ENCODE measurements around the gene ARL14. TPM values are rescaled to one million over a fixed set of nuclear protein-coding genes. Genes with fewer than 3 reads are reported as not detected.
A peak's percentile ranks its signal among the peaks of the same experiment; 100 is the strongest.

ARL14 gene
- total RNA-seq (2021): not detected in 3 replicates
- Bru-seq, nascent RNA: not detected
- long read RNA-seq, experiment 1: 0 reads
- long read RNA-seq, experiment 2: 0 reads
- long read RNA-seq, experiment 3: 0 reads

DNA sequence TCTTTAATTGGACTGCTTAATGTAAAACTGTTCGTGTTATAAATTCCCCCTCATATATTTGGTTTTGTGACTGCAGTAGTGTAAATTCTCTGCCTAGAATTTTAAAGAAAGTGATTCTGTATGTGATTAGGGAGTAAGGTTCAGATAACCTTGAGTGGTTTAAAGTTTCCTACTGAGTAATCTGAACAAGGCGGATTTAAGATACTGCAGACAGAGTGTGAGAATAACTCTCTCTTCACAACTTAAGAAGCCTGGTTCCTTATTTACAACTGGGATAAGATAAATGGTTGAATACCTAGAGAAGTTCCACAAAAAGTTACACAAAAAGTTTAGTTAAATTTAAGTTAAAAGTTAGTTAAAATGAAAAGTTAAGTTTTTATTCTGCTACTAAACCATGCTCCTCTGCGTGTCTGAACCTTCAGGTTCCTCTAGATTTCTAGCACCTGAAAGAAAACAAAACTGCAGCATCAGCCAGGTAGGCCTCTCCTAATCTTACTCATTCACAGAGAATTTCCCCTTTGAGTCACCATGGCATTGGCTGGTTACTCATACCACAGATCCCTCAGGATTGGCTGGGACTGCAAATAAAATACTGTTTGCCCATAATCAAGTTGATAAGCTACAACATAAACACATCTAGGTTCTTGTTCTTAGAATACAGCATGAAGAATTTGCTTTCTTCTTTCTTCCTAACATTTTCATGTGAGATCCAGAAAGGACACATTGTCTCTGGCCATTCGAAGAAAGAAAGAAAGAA lies at the start of gene ARL14:
TSS of gene ARL14 (plus strand) at position 614 of the 757 bp plus-strand sequence. CDS start 187 bp downstream, outside the sequence.
- ChIA-PET CTCF (no interaction called here), POLR2A (no interaction called here)
- TF ChIP-seq TEAD1 (CRISPR knock-in tag; IDR thresholded peaks at IDR 0.05) (no peak), FOXP1 (CRISPR knock-in tag; IDR thresholded peaks at IDR 0.05; ENCODE audit: borderline replicate concordance) (no peak), SMAD4 (CRISPR knock-in tag; IDR thresholded peaks at IDR 0.05) (no peak), MYBL2 (CRISPR knock-in tag; IDR thresholded peaks at IDR 0.05) (no peak), IRF2 (CRISPR knock-in tag; IDR thresholded peaks at IDR 0.05; ENCODE audit: borderline replicate concordance, low read depth) (no peak)
- TF ChIP-seq, protein P1, sequence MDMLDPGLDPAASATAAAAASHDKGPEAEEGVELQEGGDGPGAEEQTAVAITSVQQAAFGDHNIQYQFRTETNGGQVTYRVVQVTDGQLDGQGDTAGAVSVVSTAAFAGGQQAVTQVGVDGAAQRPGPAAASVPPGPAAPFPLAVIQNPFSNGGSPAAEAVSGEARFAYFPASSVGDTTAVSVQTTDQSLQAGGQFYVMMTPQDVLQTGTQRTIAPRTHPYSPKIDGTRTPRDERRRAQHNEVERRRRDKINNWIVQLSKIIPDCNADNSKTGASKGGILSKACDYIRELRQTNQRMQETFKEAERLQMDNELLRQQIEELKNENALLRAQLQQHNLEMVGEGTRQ (CRISPR knock-in tag; IDR thresholded peaks at IDR 0.05): no peak
- TF ChIP-seq, protein P2, sequence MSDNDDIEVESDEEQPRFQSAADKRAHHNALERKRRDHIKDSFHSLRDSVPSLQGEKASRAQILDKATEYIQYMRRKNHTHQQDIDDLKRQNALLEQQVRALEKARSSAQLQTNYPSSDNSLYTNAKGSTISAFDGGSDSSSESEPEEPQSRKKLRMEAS (CRISPR knock-in tag; IDR thresholded peaks at IDR 0.05): no peak
- TF ChIP-seq, protein P3, sequence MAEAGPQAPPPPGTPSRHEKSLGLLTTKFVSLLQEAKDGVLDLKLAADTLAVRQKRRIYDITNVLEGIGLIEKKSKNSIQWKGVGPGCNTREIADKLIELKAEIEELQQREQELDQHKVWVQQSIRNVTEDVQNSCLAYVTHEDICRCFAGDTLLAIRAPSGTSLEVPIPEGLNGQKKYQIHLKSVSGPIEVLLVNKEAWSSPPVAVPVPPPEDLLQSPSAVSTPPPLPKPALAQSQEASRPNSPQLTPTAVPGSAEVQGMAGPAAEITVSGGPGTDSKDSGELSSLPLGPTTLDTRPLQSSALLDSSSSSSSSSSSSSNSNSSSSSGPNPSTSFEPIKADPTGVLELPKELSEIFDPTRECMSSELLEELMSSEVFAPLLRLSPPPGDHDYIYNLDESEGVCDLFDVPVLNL (CRISPR knock-in tag; IDR thresholded peaks at IDR 0.05; ENCODE audit: borderline replicate concordance, low read depth): no peak
- no peaks in the 10 kb centered on the region for H3K27me3 Mint-ChIP-seq (ENCODE audit: low read depth)
- H3K4me3 Mint-ChIP-seq: no peak within 1 kb of the TSS
- H3K36me3 Mint-ChIP-seq: no peaks in the 10 kb centered on the region
- DNase-seq (ENCODE audit: low spot score) (no peak), ATAC-seq (0 out of 2 replicates have a peak, but pooled peaks have one; percentile 27)
- no peaks in the 10 kb centered on the region for H3K9me3 Mint-ChIP-seq
- H3K4me1 Mint-ChIP-seq: peaks cover 28% of the 10 kb centered on the region
- no peak within 1 kb of the TSS for H3K27ac Mint-ChIP-seq

DNA sequence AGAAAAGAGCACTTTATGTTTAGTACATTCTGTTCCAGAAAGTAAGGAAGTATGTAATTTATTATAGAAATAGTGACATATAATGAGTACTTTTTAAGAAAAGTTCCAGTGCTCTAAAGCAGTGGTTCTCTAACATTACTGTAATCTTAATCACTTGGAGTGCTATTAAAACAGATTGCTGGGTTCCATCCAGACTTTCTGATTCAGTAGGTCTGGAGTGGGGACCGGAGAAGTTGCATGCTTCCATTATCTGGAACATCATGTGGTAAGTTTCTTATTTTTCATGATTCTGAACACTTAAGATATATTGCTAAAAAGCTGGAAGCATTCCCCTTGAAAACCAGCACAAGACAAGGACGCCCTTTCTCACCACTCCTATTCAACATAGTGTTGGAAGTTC lies 47.5 kb upstream of the ARL14 start:
- no peak for ATAC-seq
- Mint-ChIP-seq H3K4me3 (no peak overlapping the region), H3K4me1 (peaks cover 8% of the 10 kb centered on the region), H3K9me3 (no peaks in the 10 kb centered on the region), H3K36me3 (no peaks in the 10 kb centered on the region), H3K27me3 (ENCODE audit: low read depth) (no peaks in the 10 kb centered on the region), H3K27ac (no peak overlapping the region)
- TF ChIP-seq TP53 (CRISPR knock-in tag; IDR thresholded peaks at IDR 0.05) (no peak), ETV6 (CRISPR knock-in tag; IDR thresholded peaks at IDR 0.05) (no peak)
- ChIA-PET CTCF (no interaction called here), POLR2A (no interaction called here)
- DNase-seq (ENCODE audit: low spot score): no peak

DNA sequence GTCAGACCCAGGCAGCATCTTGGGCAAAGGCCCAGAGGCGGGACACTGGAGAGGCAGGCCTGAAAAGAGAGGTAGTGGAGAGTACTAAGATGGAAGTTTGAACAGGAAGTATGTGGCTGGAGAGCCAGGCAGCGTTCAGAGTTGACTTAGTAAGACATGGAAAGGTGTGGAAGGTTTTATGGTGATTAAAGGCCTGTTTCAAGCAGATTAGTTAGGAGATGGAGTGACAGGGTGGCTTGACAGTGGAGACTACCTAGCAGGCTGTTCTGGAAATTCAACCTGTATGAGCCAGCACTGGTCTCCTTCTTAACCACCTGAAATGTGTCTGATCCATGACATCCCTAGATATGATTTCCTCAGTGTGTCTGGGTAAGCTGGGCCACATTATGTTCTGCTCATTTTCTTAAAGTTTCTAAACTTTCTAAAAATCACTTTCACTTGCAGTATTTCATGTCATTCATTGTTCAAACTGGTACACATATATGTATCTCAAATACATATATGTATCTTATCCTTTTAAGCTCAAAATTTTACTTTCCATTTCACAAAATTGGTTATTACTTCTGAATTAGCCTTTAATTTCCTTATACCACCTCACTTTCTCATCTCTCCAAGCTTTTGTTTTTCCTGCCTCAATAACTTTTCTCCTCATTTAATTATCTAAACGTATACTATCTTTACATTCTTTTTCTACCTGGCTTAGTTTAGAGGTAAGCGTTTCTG lies 43.4 kb upstream of the ARL14 start:
- H3K4me3 Mint-ChIP-seq: no peak overlapping the region
- H3K4me1 Mint-ChIP-seq: peaks cover 5% of the 10 kb centered on the region; the same call in 1 of the 2 replicates
- TF ChIP-seq ZNF219 (CRISPR knock-in tag; IDR thresholded peaks at IDR 0.05; ENCODE audit: borderline replicate concordance) (no peak), ZNF671 (CRISPR knock-in tag; IDR thresholded peaks at IDR 0.05) (no peak), NR2C2 (CRISPR knock-in tag; IDR thresholded peaks at IDR 0.05) (no peak)
- TF ChIP-seq, protein P4, sequence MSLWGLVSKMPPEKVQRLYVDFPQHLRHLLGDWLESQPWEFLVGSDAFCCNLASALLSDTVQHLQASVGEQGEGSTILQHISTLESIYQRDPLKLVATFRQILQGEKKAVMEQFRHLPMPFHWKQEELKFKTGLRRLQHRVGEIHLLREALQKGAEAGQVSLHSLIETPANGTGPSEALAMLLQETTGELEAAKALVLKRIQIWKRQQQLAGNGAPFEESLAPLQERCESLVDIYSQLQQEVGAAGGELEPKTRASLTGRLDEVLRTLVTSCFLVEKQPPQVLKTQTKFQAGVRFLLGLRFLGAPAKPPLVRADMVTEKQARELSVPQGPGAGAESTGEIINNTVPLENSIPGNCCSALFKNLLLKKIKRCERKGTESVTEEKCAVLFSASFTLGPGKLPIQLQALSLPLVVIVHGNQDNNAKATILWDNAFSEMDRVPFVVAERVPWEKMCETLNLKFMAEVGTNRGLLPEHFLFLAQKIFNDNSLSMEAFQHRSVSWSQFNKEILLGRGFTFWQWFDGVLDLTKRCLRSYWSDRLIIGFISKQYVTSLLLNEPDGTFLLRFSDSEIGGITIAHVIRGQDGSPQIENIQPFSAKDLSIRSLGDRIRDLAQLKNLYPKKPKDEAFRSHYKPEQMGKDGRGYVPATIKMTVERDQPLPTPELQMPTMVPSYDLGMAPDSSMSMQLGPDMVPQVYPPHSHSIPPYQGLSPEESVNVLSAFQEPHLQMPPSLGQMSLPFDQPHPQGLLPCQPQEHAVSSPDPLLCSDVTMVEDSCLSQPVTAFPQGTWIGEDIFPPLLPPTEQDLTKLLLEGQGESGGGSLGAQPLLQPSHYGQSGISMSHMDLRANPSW (CRISPR knock-in tag; conservative IDR thresholded peaks at IDR 0.05; ENCODE audit: low read depth): no peak
- TF ChIP-seq, protein P5, sequence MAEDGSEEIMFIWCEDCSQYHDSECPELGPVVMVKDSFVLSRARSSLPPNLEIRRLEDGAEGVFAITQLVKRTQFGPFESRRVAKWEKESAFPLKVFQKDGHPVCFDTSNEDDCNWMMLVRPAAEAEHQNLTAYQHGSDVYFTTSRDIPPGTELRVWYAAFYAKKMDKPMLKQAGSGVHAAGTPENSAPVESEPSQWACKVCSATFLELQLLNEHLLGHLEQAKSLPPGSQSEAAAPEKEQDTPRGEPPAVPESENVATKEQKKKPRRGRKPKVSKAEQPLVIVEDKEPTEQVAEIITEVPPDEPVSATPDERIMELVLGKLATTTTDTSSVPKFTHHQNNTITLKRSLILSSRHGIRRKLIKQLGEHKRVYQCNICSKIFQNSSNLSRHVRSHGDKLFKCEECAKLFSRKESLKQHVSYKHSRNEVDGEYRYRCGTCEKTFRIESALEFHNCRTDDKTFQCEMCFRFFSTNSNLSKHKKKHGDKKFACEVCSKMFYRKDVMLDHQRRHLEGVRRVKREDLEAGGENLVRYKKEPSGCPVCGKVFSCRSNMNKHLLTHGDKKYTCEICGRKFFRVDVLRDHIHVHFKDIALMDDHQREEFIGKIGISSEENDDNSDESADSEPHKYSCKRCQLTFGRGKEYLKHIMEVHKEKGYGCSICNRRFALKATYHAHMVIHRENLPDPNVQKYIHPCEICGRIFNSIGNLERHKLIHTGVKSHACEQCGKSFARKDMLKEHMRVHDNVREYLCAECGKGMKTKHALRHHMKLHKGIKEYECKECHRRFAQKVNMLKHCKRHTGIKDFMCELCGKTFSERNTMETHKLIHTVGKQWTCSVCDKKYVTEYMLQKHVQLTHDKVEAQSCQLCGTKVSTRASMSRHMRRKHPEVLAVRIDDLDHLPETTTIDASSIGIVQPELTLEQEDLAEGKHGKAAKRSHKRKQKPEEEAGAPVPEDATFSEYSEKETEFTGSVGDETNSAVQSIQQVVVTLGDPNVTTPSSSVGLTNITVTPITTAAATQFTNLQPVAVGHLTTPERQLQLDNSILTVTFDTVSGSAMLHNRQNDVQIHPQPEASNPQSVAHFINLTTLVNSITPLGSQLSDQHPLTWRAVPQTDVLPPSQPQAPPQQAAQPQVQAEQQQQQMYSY (CRISPR knock-in tag; IDR thresholded peaks at IDR 0.05): no peak
- TF ChIP-seq, protein P1 (CRISPR knock-in tag; IDR thresholded peaks at IDR 0.05): no peak
- ChIA-PET CTCF (no interaction called here), POLR2A (no interaction called here)
- no peaks in the 10 kb centered on the region for H3K27me3 Mint-ChIP-seq (ENCODE audit: low read depth)
- no peaks in the 10 kb centered on the region for H3K9me3 Mint-ChIP-seq
- H3K36me3 Mint-ChIP-seq: no peaks in the 10 kb centered on the region
- ATAC-seq: no peak
- no peak for DNase-seq (ENCODE audit: low spot score)
- H3K27ac Mint-ChIP-seq: no peak overlapping the region
